HUES48 (cell line): ENCODE data around the gene DNAJC16.
"Not testable (repeated sequence)": the region's sequence is repeated elsewhere in the genome, so short reads cannot be mapped to it uniquely, and the experiment has no call there.

Source experiments
- H3K27ac ChIP-seq: one replicate; pipeline ENCODE4 v1.7.0; 2013; ENCODE audit warnings: low read depth, low read length, inconsistent platforms
- H3K27me3 ChIP-seq: 2 replicates; pipeline ENCODE4 v1.6.1; 2013; ENCODE audit warnings: mild to moderate bottlenecking, low read length; ENCODE audit not compliant: control insufficient read depth, insufficient read depth
- H3K36me3 ChIP-seq: 2 replicates; pipeline ENCODE4 v1.6.1; 2013; ENCODE audit warnings: low read length; ENCODE audit not compliant: control insufficient read depth, insufficient read depth
- H3K4me1 ChIP-seq: 2 replicates; pipeline ENCODE4 v1.6.1; 2013; ENCODE audit warnings: mild to moderate bottlenecking, low read length; ENCODE audit not compliant: control insufficient read depth, insufficient read depth
- H3K4me3 ChIP-seq: 2 replicates; pipeline ENCODE4 v1.5.1; 2013; ENCODE audit warnings: mild to moderate bottlenecking, low read depth, low read length
- H3K9ac ChIP-seq: 2 replicates; pipeline ENCODE4 v1.6.1; 2013; ENCODE audit warnings: mild to moderate bottlenecking, low read depth, low read length, moderate library complexity
- H3K9me3 ChIP-seq: 2 replicates; pipeline ENCODE4 v1.6.1; 2013; ENCODE audit warnings: low read length; ENCODE audit not compliant: control insufficient read depth, insufficient read depth

Gene DNAJC16

DNA sequence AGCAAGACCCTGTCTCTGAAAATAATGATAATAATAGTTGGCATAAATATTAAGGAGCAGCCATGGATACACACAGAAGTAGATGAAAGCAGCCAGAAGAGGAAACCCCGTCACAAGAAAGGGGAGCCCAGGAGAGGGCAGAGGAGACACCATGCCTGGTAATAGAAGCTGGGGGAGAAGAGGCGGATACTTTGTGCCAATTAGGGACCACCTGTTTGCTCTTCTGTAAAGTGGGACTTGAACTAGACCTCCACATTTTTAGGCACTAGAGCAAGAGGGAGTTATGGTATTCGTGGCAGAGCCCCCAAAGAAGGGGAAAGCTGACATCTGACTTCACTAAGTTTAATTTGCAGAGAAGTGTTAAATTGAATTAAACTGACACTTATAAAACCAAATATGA lies 38.3 kb upstream of the DNAJC16 start:
- H3K4me3 ChIP-seq = no peak overlapping the region
- no peak overlapping the region for H3K9ac ChIP-seq
- H3K9me3 ChIP-seq = no peaks in the 10 kb centered on the region
- H3K27ac ChIP-seq = no peak overlapping the region
- no peaks in the 10 kb centered on the region for H3K27me3 ChIP-seq
- peaks cover 22% of the 10 kb centered on the region for H3K36me3 ChIP-seq
- no peaks in the 10 kb centered on the region for H3K4me1 ChIP-seq

DNA sequence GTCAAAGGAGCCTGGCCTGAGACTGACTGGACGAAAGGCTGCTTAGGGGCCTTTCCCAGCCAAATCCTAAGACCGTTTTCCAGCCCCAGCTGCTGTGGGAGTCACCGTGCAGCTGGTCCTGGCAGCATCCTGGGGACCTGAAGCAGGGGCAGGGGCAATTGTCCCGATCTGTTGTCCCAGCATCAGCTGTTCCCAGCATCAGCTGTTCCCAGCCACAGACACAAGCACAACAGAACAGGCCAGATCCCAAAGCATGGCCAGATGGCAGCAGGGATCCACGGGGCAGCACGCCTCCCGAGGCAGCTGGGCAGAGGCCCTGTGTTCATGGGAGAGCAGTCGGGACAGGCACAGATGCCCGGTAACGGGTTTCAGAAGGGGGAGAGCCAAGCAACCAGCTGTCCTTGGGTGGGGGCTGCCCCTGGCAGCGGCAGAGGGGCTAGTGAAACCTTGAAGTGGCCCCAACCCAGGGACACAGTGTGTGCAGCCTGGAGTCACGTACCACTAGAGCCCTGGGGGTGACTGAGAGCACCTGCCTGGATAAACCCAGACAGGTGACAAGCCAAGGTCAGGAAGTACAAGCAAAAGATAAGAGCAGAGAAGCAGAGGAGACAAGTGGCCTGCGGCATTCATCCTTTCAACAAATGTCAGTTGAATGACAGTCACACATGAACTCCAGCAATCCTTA lies 37.5 kb upstream of the DNAJC16 start:
- Histone ChIP-seq H3K36me3 (peaks cover 30% of the 10 kb centered on the region), H3K4me3 (no peak overlapping the region), H3K4me1 (no peaks in the 10 kb centered on the region)

DNA sequence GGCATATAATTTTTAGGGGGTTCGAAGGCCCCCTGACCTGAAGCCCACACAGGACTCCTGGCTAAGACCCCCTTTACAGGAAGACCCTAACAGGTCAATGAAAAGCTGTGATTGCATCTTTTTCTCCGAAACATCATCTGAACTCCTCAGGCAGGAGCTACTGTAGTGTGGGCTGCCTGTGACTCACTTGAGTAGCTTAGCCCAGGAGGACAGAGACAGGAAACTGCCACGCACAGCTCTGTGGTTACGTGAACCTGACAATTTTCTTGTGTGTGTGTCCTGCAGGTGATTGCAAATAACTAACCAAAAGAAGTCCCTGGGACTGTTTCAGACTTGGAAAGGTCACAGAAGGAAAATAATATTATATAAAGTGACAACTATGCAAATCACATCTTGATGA lies 35.6 kb upstream of the DNAJC16 start:
- not testable (repeated sequence) for H3K27me3 ChIP-seq, H3K9ac ChIP-seq, H3K9me3 ChIP-seq, H3K27ac ChIP-seq, H3K4me3 ChIP-seq, H3K4me1 ChIP-seq
- peaks cover 36% of the 10 kb centered on the region for H3K36me3 ChIP-seq

More for the DNA sequence above, 37.5 kb upstream of the DNAJC16 start:
- no peaks in the 10 kb centered on the region for H3K27me3 ChIP-seq
- H3K27ac ChIP-seq = no peak overlapping the region
- H3K9me3 ChIP-seq = no peaks in the 10 kb centered on the region
- H3K9ac ChIP-seq = no peak overlapping the region

- Histone ChIP-seq H3K27ac (no peak overlapping the region), H3K36me3 (peaks cover 36% of the 10 kb centered on the region), H3K4me3 (no peak overlapping the region), H3K9ac (no peak overlapping the region), H3K27me3 (no peaks in the 10 kb centered on the region), H3K9me3 (no peaks in the 10 kb centered on the region), H3K4me1 (peaks cover 13% of the 10 kb centered on the region; the same call in 1 of the 2 replicates)
Observed at GRCh38 chr1:15492596-15492995, 34.1 kb upstream of the DNAJC16 start.

- no peak overlapping the region for H3K27ac ChIP-seq
- H3K9me3 ChIP-seq = no peaks in the 10 kb centered on the region
Observed at GRCh38 chr1:15493869-15494390, 32.7 kb upstream of the DNAJC16 start.

GRCh38 chr1:15500184-15501178 lies 26.2 kb upstream of the DNAJC16 start:
- Histone ChIP-seq H3K9me3 (no peaks in the 10 kb centered on the region), H3K4me1 (peaks cover 9% of the 10 kb centered on the region; the same call in 1 of the 2 replicates), H3K27me3 (no peaks in the 10 kb centered on the region), H3K9ac (no peak overlapping the region), H3K27ac (no peak overlapping the region), H3K36me3 (peaks cover 30% of the 10 kb centered on the region), H3K4me3 (no peak overlapping the region)

More at GRCh38 chr1:15493869-15494390, 32.7 kb upstream of the DNAJC16 start:
- H3K4me1 ChIP-seq = peaks cover 13% of the 10 kb centered on the region; the same call in 1 of the 2 replicates
- no peaks in the 10 kb centered on the region for H3K27me3 ChIP-seq
- H3K36me3 ChIP-seq = peaks cover 36% of the 10 kb centered on the region
- H3K4me3 ChIP-seq = no peak overlapping the region
- H3K9ac ChIP-seq = no peak overlapping the region

GRCh38 chr1:15501208-15502032 lies 25.2 kb upstream of the DNAJC16 start:
- no peak overlapping the region for H3K9ac ChIP-seq

GRCh38 chr1:15504436-15504835 lies 22.2 kb upstream of the DNAJC16 start:
- H3K36me3 ChIP-seq = peaks cover 39% of the 10 kb centered on the region
- no peak overlapping the region for H3K27ac ChIP-seq
- H3K27me3 ChIP-seq = no peaks in the 10 kb centered on the region
- H3K9me3 ChIP-seq = no peaks in the 10 kb centered on the region
- peaks cover 21% of the 10 kb centered on the region for H3K4me1 ChIP-seq
- no peak overlapping the region for H3K4me3 ChIP-seq
- no peak overlapping the region for H3K9ac ChIP-seq

More at GRCh38 chr1:15501208-15502032, 25.2 kb upstream of the DNAJC16 start:
- Histone ChIP-seq H3K4me3 (no peak overlapping the region), H3K27me3 (no peaks in the 10 kb centered on the region), H3K36me3 (peaks cover 34% of the 10 kb centered on the region), H3K4me1 (no peaks in the 10 kb centered on the region), H3K27ac (no peak overlapping the region), H3K9me3 (no peaks in the 10 kb centered on the region)

DNA sequence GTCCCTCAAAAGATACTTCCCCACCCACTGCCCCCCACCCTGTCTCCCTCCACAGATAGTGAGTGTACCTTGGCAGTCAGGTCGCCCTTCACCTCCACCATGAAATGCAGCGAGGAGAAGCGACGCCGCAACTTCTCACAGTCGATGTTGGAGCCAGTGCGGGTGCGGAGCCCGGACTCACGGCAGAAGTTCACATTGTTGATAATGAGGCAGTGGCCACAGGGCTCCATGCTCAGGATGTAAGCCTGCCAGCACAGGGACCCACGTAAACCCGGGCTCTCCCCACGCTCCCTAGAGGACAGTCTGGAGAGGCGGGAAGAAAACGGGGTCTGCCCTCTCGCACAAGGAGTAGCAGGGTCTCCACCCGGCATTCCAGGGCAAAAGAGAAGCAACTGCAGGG lies 19.8 kb upstream of the DNAJC16 start:
- Histone ChIP-seq H3K4me1 (peaks cover 24% of the 10 kb centered on the region), H3K9ac (no peak overlapping the region), H3K27ac (no peak overlapping the region), H3K36me3 (peaks cover 30% of the 10 kb centered on the region), H3K4me3 (no peak overlapping the region), H3K27me3 (no peaks in the 10 kb centered on the region), H3K9me3 (no peaks in the 10 kb centered on the region)

DNA sequence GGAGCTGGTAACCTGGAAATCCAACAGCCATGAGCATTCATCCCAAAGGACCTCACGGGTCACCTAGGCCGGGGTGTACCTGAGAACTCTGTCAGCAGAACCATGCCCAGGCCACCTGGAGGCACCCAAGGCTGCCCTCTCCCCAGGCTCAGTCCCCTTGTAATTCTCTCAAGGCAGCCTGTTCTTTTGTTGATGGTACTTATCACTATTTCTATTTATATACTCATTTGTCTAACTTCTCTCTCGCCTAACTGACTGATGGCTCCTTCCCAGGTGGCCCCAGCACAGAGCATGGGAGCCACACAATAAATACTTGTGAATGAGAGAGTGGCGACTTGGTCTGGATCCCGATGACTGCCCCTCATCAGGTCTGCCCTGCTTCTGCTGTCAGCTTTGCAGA lies 19.4 kb upstream of the DNAJC16 start:
- Histone ChIP-seq H3K9ac (no peak overlapping the region), H3K27me3 (no peaks in the 10 kb centered on the region), H3K4me3 (no peak overlapping the region), H3K4me1 (peaks cover 24% of the 10 kb centered on the region), H3K27ac (no peak overlapping the region), H3K9me3 (no peaks in the 10 kb centered on the region), H3K36me3 (peaks cover 35% of the 10 kb centered on the region)
